Bronchial epithelial cell (primary cell): Measurements from ENCODE around the gene RNF148. TPM values are rescaled to one million over a fixed set of nuclear protein-coding genes. Genes with fewer than 3 reads are reported as not detected.

Experiments
- DNase-seq: peaks from one replicate; pipeline ENCODE4 v3.0.0-alpha.2; 2010; ENCODE audit warnings: low read depth
- FAIRE-seq: peaks from 2 replicates; lab custom pipeline; 2011; peaks lifted over from hg19 to GRCh38; lab: Jason Lieb, UNC
- H3K27me3 ChIP-seq: 2 replicates; pipeline ENCODE4 v1.5.1; 2011; ENCODE audit warnings: low read length; ENCODE audit not compliant: control insufficient read depth, insufficient read depth
- H3K36me3 ChIP-seq: 2 replicates; pipeline ENCODE4 v1.5.1; 2011; ENCODE audit warnings: low read length; ENCODE audit not compliant: control insufficient read depth, insufficient read depth
- H3K4me3 ChIP-seq: 2 replicates; pipeline ENCODE4 v1.5.1; 2011; ENCODE audit warnings: mild to moderate bottlenecking, low read depth, low read length, control low read depth
- total RNA-seq: library from RNA; depleted of rRNA; stranded (reverse); fragments of >200 nt; gene quantifications from 2 replicates; pipeline ENCODE4 v1.2.1, GENCODE V29; 2014
- TF ChIP-seq, protein P1 (sequence below): IDR thresholded peaks from 2 replicates; pipeline ENCODE4 v1.5.1; 2011; ENCODE audit warnings: mild to moderate bottlenecking, moderate library complexity, low read length, control low read depth, inconsistent platforms; ENCODE audit not compliant: insufficient read depth, severe bottlenecking

Gene RNF148
- total RNA-seq, 1 donor from 2014 or later: 0.26 TPM

- FAIRE-seq (no peak), DNase-seq (peak; percentile 34)
- Histone ChIP-seq H3K36me3 (no peaks in the 10 kb centered on the region), H3K27me3 (no peaks in the 10 kb centered on the region), H3K4me3 (no peak overlapping the region)
- TF ChIP-seq, protein P1, sequence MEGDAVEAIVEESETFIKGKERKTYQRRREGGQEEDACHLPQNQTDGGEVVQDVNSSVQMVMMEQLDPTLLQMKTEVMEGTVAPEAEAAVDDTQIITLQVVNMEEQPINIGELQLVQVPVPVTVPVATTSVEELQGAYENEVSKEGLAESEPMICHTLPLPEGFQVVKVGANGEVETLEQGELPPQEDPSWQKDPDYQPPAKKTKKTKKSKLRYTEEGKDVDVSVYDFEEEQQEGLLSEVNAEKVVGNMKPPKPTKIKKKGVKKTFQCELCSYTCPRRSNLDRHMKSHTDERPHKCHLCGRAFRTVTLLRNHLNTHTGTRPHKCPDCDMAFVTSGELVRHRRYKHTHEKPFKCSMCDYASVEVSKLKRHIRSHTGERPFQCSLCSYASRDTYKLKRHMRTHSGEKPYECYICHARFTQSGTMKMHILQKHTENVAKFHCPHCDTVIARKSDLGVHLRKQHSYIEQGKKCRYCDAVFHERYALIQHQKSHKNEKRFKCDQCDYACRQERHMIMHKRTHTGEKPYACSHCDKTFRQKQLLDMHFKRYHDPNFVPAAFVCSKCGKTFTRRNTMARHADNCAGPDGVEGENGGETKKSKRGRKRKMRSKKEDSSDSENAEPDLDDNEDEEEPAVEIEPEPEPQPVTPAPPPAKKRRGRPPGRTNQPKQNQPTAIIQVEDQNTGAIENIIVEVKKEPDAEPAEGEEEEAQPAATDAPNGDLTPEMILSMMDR: no peak
Observed at GRCh38 chr7:122652876-122653275, 49.8 kb downstream of the RNF148 start.

Other genes starting within 250 kb of the RNF148 start
- 0.13 and 0.26 TPM in 2 replicates for gene RNF133, start 3.8 kb downstream of the RNF148 start, total RNA-seq
- 2.0 and 4.2 TPM in 2 replicates for gene CADPS2, start 183.5 kb upstream of the RNF148 start, total RNA-seq